Inflammatory macrophage (primary cell): Measurements from ENCODE around the gene NANOG.
"Not testable (repeated sequence)": the region's sequence is repeated elsewhere in the genome, so short reads cannot be mapped to it uniquely, and the experiment has no call there.

Source experiments
- DNase-seq, 2 donors: peaks; one replicate each; pipeline ENCODE4 v3.0.0-alpha.2; 2020 to 2022

The NANOG gene

GRCh38 chr12:7806319-7806718, 17.1 kb downstream of the NANOG start:
- DNase-seq, result not testable (repeated sequence)

- DNase-seq, result peak; percentile 84 to 86
These were observed 17.8 kb downstream of the NANOG start for GRCh38 chr12:7806863-7807487.

GRCh38 chr12:7825754-7826153, 36.6 kb downstream of the NANOG start:
- not testable (repeated sequence) for DNase-seq

GRCh38 chr12:7829737-7830136, 40.5 kb downstream of the NANOG start:
- DNase-seq, result not testable (repeated sequence)

GRCh38 chr12:7832059-7832696, 43.0 kb downstream of the NANOG start:
- peak; percentile 72 to 82 for DNase-seq

GRCh38 chr12:7833201-7833600, 44.0 kb downstream of the NANOG start:
- not testable (repeated sequence) for DNase-seq

GRCh38 chr12:7833831-7834230, 44.6 kb downstream of the NANOG start:
- DNase-seq, result no peak

- DNase-seq, result peak; percentile 20 to 26
These were observed 45.5 kb downstream of the NANOG start for GRCh38 chr12:7834701-7835100.

- DNase-seq, result no peak
These were observed 45.9 kb downstream of the NANOG start for GRCh38 chr12:7835116-7835515.

- DNase-seq, result no peak
These were observed 46.6 kb downstream of the NANOG start for GRCh38 chr12:7835766-7836165.

- DNase-seq, result peak; percentile 95 to 96
These were observed 48.2 kb downstream of the NANOG start for GRCh38 chr12:7837366-7837765.

GRCh38 chr12:7839226-7839625, 50.0 kb downstream of the NANOG start:
- not testable (repeated sequence) for DNase-seq

- not testable (repeated sequence) for DNase-seq
These were observed 50.6 kb downstream of the NANOG start for GRCh38 chr12:7839848-7840247.

- not testable (repeated sequence) for DNase-seq
These were observed 53.2 kb downstream of the NANOG start for GRCh38 chr12:7842444-7842843.

- DNase-seq, result not testable (repeated sequence)
These were observed 53.9 kb downstream of the NANOG start for GRCh38 chr12:7843149-7843548.

- peak; percentile 52 to 73 for DNase-seq
These were observed 54.4 kb downstream of the NANOG start for GRCh38 chr12:7843583-7843982.

- no peak for DNase-seq
These were observed 54.9 kb downstream of the NANOG start for GRCh38 chr12:7844116-7844515.

- not testable (repeated sequence) for DNase-seq
These were observed 58.3 kb downstream of the NANOG start for GRCh38 chr12:7847226-7848097.

GRCh38 chr12:7848098-7848422, 58.9 kb downstream of the NANOG start:
- DNase-seq, result not testable (repeated sequence)
